ENCODE measurements around the gene COL4A6. TPM values are rescaled to one million over a fixed set of nuclear protein-coding genes. Genes with fewer than 3 reads are reported as not detected.

Gene COL4A6
- total and polyA plus RNA-seq, 2 experiments from 2014 or later = 4.0 to 12.9 TPM

DNA sequence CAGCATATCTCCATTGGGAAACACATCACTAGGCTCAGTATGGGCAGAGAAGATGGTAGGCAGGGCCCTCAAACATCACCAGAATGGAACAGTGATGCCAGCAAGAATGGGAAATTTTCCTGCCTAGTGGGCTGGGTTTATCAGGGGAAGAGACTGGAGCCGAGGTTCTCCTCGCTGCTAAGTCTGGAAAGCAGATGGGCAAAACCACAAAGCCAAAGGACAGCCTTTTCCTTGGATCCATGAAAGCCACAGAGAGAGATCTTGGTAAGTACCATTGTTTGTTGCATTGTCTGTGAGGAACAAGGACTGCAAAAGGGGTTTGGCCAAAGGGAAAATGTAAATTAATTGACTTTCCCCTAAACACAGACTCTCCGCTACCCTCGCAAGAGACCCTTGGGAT lies 266.6 kb downstream of the COL4A6 start:
- no peaks in the 10 kb centered on the region for H3K4me1 ChIP-seq (ENCODE audit: insufficient read depth)
- no peak overlapping the region for H3K27ac ChIP-seq
- H3K79me2 ChIP-seq = no peaks in the 10 kb centered on the region
- H3K4me3 ChIP-seq = no peak overlapping the region
- H4K20me1 ChIP-seq (ENCODE audit: insufficient read depth, poor library complexity, severe bottlenecking) = no peaks in the 10 kb centered on the region
- no peaks in the 10 kb centered on the region for H3K36me3 ChIP-seq (replicated peaks; ENCODE audit: insufficient read depth, low read depth)
- no peak overlapping the region for H2AFZ ChIP-seq
- 94% methylated on average over 4 of the region's 4 CpGs for WGBS (ENCODE audit: low lambda C conversion rate, missing lambda C conversion rate)
- H3K9me2 ChIP-seq (replicated peaks; ENCODE audit: insufficient read depth) = no peaks in the 10 kb centered on the region
- H3K4me2 ChIP-seq = no peak overlapping the region
- no peaks in the 10 kb centered on the region for H3K9me3 ChIP-seq (ENCODE audit: low read depth)
- DNase-seq (ENCODE audit: low spot score) = no peak
- H3K27me3 ChIP-seq = no peaks in the 10 kb centered on the region
- TF ChIP-seq EZH2 (IDR thresholded peaks at IDR 0.05; ENCODE audit: borderline replicate concordance) = no peak
- no peak for TF ChIP-seq EZH2phosphoT487 (IDR thresholded peaks at IDR 0.05; ENCODE audit: low read depth, severe bottlenecking, unreplicated experiment)
- TF ChIP-seq CTCF (IDR thresholded peaks at IDR 0.05; ENCODE audit: poor library complexity) = no peak

- H3K9me2 ChIP-seq (replicated peaks; ENCODE audit: insufficient read depth) = no peaks in the 10 kb centered on the region
- no peak for TF ChIP-seq EZH2phosphoT487 (IDR thresholded peaks at IDR 0.05; ENCODE audit: low read depth, severe bottlenecking, unreplicated experiment)
- no peak for TF ChIP-seq CTCF (IDR thresholded peaks at IDR 0.05; ENCODE audit: poor library complexity)
- TF ChIP-seq EZH2 (IDR thresholded peaks at IDR 0.05; ENCODE audit: borderline replicate concordance) = no peak
Observed at GRCh38 chrX:108169768-108170167, 268.5 kb downstream of the COL4A6 start.

GRCh38 chrX:108168961-108169740 lies 269.1 kb downstream of the COL4A6 start:
- Histone ChIP-seq H4K20me1 (ENCODE audit: insufficient read depth, poor library complexity, severe bottlenecking) (no peaks in the 10 kb centered on the region), H3K36me3 (replicated peaks; ENCODE audit: insufficient read depth, low read depth) (no peaks in the 10 kb centered on the region), H3K79me2 (no peaks in the 10 kb centered on the region), H3K27ac (no peak overlapping the region), H3K9me3 (ENCODE audit: low read depth) (no peaks in the 10 kb centered on the region), H3K4me3 (no peak overlapping the region), H3K9me2 (replicated peaks; ENCODE audit: insufficient read depth) (no peaks in the 10 kb centered on the region), H3K4me2 (no peak overlapping the region), H3K27me3 (no peaks in the 10 kb centered on the region), H2AFZ (no peak overlapping the region), H3K4me1 (ENCODE audit: insufficient read depth) (no peaks in the 10 kb centered on the region)
- TF ChIP-seq CTCF (IDR thresholded peaks at IDR 0.05; ENCODE audit: poor library complexity) (no peak), EZH2 (IDR thresholded peaks at IDR 0.05; ENCODE audit: borderline replicate concordance) (no peak), EZH2phosphoT487 (IDR thresholded peaks at IDR 0.05; ENCODE audit: low read depth, severe bottlenecking, unreplicated experiment) (no peak)
- 74% methylated on average over 9 of the region's 9 CpGs for WGBS (ENCODE audit: low lambda C conversion rate, missing lambda C conversion rate)
- DNase-seq (ENCODE audit: low spot score) = no peak

More at GRCh38 chrX:108169768-108170167, 268.5 kb downstream of the COL4A6 start:
- Histone ChIP-seq H3K4me2 (no peak overlapping the region), H2AFZ (no peak overlapping the region), H3K27ac (no peak overlapping the region), H3K27me3 (no peaks in the 10 kb centered on the region), H3K4me3 (no peak overlapping the region), H3K79me2 (no peaks in the 10 kb centered on the region), H3K9me3 (ENCODE audit: low read depth) (no peaks in the 10 kb centered on the region), H3K4me1 (ENCODE audit: insufficient read depth) (no peaks in the 10 kb centered on the region), H4K20me1 (ENCODE audit: insufficient read depth, poor library complexity, severe bottlenecking) (no peaks in the 10 kb centered on the region), H3K36me3 (replicated peaks; ENCODE audit: insufficient read depth, low read depth) (no peaks in the 10 kb centered on the region)
- WGBS (ENCODE audit: low lambda C conversion rate, missing lambda C conversion rate) = 77% methylated on average over 3 of the region's 3 CpGs
- DNase-seq (ENCODE audit: low spot score) = no peak

Measured in hepatocyte (in vitro differentiated cells).